Psoas muscle (tissue), 8 donors: ENCODE results near the gene PIP5K1B. TPM values are rescaled to one million over a fixed set of nuclear protein-coding genes. Genes with fewer than 3 reads are reported as not detected.

ENCODE experiments used
- ATAC-seq, 4 donors: fragments of 200-7000 bp; cut with Tn5 transposase; one replicate each; pipeline ENCODE4 v1.9.1; 2020; ENCODE audit warnings: moderate library complexity in 3 of 4, mild to moderate bottlenecking in 2 of 4
- DNase-seq, 2 donors: peaks; one replicate each; pipeline ENCODE4 v3.0.0-alpha.2; 2020
- H3K27ac ChIP-seq: fragments of 200-600 bp; one replicate; pipeline ENCODE4 v1.8.0; 2022
- H3K27me3 ChIP-seq, 3 donors: fragments of 200-600 bp in 1 of 3; one replicate each; pipeline versions ENCODE4 v1.6.1 to v1.8.0; 2013 to 2022; ENCODE audit warnings: low read length in 2 of 3, mild to moderate bottlenecking in 2 of 3, moderate library complexity in 1 of 3; ENCODE audit not compliant: insufficient read depth in 3 of 3
- H3K36me3 ChIP-seq, 2 donors: fragments of 200-600 bp in 1 of 2; one replicate each; pipeline versions ENCODE4 v1.6.1 to v1.8.0; 2013 to 2022; ENCODE audit warnings: low read depth in 1 of 2, mild to moderate bottlenecking in 1 of 2, moderate library complexity in 1 of 2; ENCODE audit not compliant: insufficient read depth in 1 of 2
- H3K4me1 ChIP-seq: fragments of 200-600 bp; one replicate; pipeline ENCODE4 v1.8.0; 2022
- H3K4me3 ChIP-seq: fragments of 200-600 bp; one replicate; pipeline ENCODE4 v1.8.0; 2022; ENCODE audit warnings: mild to moderate bottlenecking
- H3K9me3 ChIP-seq: fragments of 200-600 bp; one replicate; pipeline ENCODE4 v1.8.0; 2022
- CTCF ChIP-seq: fragments of 200-600 bp; IDR thresholded peaks from one replicate; pipeline ENCODE4 v1.8.0; 2022; ENCODE audit warnings: antibody characterized with exemption
- WGBS, 3 donors: extraction: QIAGEN DNeasy Blood & Tissue Kit; methylation state at CpG; one replicate each; pipeline versions ENCODE4 v1.1.6 to v1.1.7; 2013; 5-methylcytosine and 5-hydroxymethylcytosine counted together
- intact Hi-C, 2 donors: fragments of 100-400 bp; cut with DNase I; formaldehyde crosslinking; loops; one replicate each; pipeline versions ENCODE4 v1.11.0 to v1.14.2; 2022
- polyA plus RNA-seq, 3 donors: library from polyadenylated mRNA; stranded (reverse); fragments of 200-250 nt; gene quantifications; one replicate each; pipeline ENCODE4 v1.2.3, GENCODE V29; 2013
- total RNA-seq, 4 donors: library from RNA; stranded (reverse); fragmentation: NEBNext Ultra II Directional in 2 of 4; extraction: Animal tissue kit (Norgen Biotek cat#: 25700) in 2 of 4; gene quantifications; one replicate each; pipeline versions ENCODE4 v1.2.1 to v1.2.4, GENCODE V29; 2021 to 2023
- donor health status: healthy with polysubstance abuse.
- donor health status: DM: no; HTN: no; CAD: no; lungs with moderate emphysema.
- donor health status: Bipolar disorder and iron deficiency.
- donor health status: healthy.
- donor health status: DM: yes; HTN: yes; CAD: no.
- donor health status: DM: no; HTN: no; CAD: no.
- donor health status: DM: no; HTN: no; CAD: no.
- donor health status: DM: yes; HTN: yes; CAD: no.

Gene PIP5K1B
- total and polyA plus RNA-seq, 7 donors, result 0.48 to 2.5 (median 1.7) TPM

GRCh38 chr9:68832101-68832500, 127.1 kb downstream of the PIP5K1B start:
- DNase-seq, result no peak
- Histone ChIP-seq H3K27ac (no peak overlapping the region), H3K4me3 (no peak overlapping the region), H3K36me3 (no peaks in the 10 kb centered on the region), H3K9me3 (no peaks in the 10 kb centered on the region), H3K4me1 (peaks cover 4% of the 10 kb centered on the region), H3K27me3 (no peaks in the 10 kb centered on the region)
- ATAC-seq, result no peak
- TF ChIP-seq CTCF, result no peak
- intact Hi-C loops, result no loop called here

GRCh38 chr9:68832861-68833518, 128.0 kb downstream of the PIP5K1B start:
- no peaks in the 10 kb centered on the region for H3K27me3 ChIP-seq
- ATAC-seq (no peak), DNase-seq (no peak)
- H3K4me1 ChIP-seq, result peaks cover 4% of the 10 kb centered on the region
- intact Hi-C loops, result no loop called here
- H3K9me3 ChIP-seq, result no peaks in the 10 kb centered on the region
- H3K27ac ChIP-seq, result no peak overlapping the region
- WGBS, 3 donors, result 86 to 93% (median 86%) methylated on average over 7 of the region's 7 CpGs
- TF ChIP-seq CTCF, result no peak
- H3K36me3 ChIP-seq, result no peaks in the 10 kb centered on the region
- H3K4me3 ChIP-seq, result no peak overlapping the region

GRCh38 chr9:68834931-68835520, 130.0 kb downstream of the PIP5K1B start:
- Histone ChIP-seq H3K4me3 (no peak overlapping the region), H3K27me3 (no peaks in the 10 kb centered on the region), H3K9me3 (no peaks in the 10 kb centered on the region), H3K27ac (no peak overlapping the region), H3K4me1 (peaks cover 4% of the 10 kb centered on the region), H3K36me3 (no peaks in the 10 kb centered on the region)
- intact Hi-C loops, result no loop called here
- no peak for TF ChIP-seq CTCF
- no peak for DNase-seq
- WGBS, 3 donors, result 58 to 64% (median 64%) methylated on average over 2 of the region's 2 CpGs
- ATAC-seq, result no peak

- Histone ChIP-seq H3K9me3 (no peaks in the 10 kb centered on the region), H3K4me1 (peaks cover 11% of the 10 kb centered on the region), H3K27ac (no peak overlapping the region), H3K4me3 (no peak overlapping the region), H3K36me3 (no peaks in the 10 kb centered on the region), H3K27me3 (no peaks in the 10 kb centered on the region)
- DNase-seq, result no peak
- no peak for ATAC-seq
- WGBS, 3 donors, result 50 to 58% (median 55%) methylated on average over 5 of the region's 5 CpGs
- intact Hi-C loops, result no loop called here
- TF ChIP-seq CTCF, result no peak
These were observed 131.7 kb downstream of the PIP5K1B start for GRCh38 chr9:68836788-68837187.

- Histone ChIP-seq H3K27me3 (no peaks in the 10 kb centered on the region), H3K27ac (no peak overlapping the region), H3K36me3 (no peaks in the 10 kb centered on the region), H3K4me1 (peaks cover 8% of the 10 kb centered on the region), H3K4me3 (no peak overlapping the region), H3K9me3 (no peaks in the 10 kb centered on the region)
- intact Hi-C loops, result no loop called here
- DNase-seq, result no peak
- 34 to 61% (median 38%) methylated on average over 1 of the region's 1 CpG for WGBS, 3 donors
- no peak for TF ChIP-seq CTCF
- ATAC-seq, result no peak
These were observed 133.2 kb downstream of the PIP5K1B start for GRCh38 chr9:68838245-68838644.
